ENCODE results near the gene WFIKKN1. TPM values are rescaled to one million over a fixed set of nuclear protein-coding genes. Genes with fewer than 3 reads are reported as not detected.

Gene WFIKKN1
- total RNA-seq, 3 donors from 2014 or later: 1.1 to 2.2 (median 1.6) TPM

DNA sequence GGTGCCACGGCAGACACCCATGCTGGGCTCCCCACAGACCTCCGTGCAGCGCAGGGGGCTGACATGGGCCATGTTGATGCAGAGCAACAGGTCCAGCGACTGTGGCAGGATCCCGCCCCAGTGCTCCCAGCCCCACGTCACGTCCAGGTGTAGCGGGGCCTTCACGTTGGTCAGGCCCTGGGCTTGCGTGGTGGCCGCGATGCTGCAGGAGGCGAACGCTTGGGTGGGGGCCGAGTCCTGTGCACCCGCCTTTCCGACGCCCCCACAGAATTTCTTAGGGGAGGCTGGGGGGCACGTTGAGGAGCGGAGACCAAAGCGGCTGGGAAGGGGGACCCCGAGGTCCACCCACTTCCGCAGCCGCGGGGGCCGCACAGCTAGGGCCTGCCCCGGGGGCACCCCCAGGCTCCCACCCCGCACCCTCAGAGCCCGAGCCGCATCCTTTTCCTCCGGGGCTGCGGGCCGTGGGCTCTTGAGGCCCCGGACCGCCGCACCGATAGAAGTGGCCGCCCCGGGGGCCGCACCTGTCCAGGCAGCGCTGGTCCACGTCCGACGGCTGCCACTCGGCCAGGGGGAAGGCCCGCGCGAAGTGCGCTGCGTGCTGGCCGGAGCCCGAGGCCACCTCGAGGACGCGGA is 4.9 kb downstream of the WFIKKN1 start:
- TF ChIP-seq, protein P1, sequence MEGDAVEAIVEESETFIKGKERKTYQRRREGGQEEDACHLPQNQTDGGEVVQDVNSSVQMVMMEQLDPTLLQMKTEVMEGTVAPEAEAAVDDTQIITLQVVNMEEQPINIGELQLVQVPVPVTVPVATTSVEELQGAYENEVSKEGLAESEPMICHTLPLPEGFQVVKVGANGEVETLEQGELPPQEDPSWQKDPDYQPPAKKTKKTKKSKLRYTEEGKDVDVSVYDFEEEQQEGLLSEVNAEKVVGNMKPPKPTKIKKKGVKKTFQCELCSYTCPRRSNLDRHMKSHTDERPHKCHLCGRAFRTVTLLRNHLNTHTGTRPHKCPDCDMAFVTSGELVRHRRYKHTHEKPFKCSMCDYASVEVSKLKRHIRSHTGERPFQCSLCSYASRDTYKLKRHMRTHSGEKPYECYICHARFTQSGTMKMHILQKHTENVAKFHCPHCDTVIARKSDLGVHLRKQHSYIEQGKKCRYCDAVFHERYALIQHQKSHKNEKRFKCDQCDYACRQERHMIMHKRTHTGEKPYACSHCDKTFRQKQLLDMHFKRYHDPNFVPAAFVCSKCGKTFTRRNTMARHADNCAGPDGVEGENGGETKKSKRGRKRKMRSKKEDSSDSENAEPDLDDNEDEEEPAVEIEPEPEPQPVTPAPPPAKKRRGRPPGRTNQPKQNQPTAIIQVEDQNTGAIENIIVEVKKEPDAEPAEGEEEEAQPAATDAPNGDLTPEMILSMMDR (IDR thresholded peaks at IDR 0.05): no peak
- Histone ChIP-seq H3K9me3 (no peaks in the 10 kb centered on the region), H3K36me3 (ENCODE audit: low read depth) (no peaks in the 10 kb centered on the region), H3K4me1 (ENCODE audit: low read depth) (peaks cover 19% of the 10 kb centered on the region), H3K4me3 (peak overlapping the region; percentile 45)
- no peak for ATAC-seq
- intact Hi-C loops (cut with DNase I, micrococcal nuclease): no loop called here
- peak; percentile 39 to 80 (median 63) for DNase-seq

DNA sequence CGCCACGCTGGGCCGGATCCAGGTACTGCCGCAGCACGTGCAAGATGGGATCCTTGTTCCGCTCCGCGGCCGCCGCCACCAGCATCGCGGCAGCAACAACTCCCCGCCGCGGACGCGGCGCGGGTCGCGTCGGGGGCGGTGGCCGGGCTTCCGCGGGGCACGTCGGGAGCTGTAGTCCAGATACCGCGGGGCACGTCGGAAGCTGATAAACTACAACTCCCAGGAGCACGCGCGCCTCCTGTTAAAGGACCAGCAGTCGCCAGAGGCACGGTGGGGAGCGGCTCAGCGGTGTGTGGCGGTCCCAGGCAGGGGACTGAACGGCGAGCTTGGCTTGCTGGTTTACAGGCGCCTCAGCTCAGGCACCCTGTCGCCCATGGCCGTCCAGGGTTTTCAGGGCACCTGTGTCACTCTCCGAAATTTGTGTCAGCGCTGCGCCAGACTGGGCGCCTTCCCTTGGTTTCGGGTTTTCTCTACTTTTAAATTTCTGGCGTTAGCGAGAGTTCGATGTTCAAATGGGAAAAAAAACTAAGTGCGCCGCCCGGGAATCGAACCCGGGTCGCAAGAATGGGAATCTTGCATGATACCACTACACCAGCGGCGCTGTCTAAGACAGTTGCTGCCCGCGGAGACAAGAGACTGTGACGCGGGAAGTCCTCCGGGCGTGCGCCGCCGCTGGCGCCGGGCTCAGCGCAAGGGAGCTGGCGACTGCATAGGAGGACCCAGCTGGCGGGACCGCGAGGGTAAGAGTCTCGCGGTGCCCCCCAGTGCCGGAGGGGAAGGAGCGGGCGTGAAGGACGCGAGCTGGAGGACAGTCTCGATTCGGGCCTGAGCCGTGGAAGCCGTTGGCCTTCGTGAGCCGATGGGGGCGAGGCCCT is 5.7 kb downstream of the WFIKKN1 start, which contains the start of gene METTL26:
Gene METTL26 (minus strand): TSS at position 100 of the 875 bp plus-strand sequence. CDS start 15 bp downstream, at position 85.
- DNase-seq (peak; percentile 96 to 98 (median 97)), ATAC-seq (peak; percentile 90)
- Histone ChIP-seq H3K9me3 (no peaks in the 10 kb centered on the region), H3K4me3 (peak within 1 kb of the TSS; percentile 45), H3K36me3 (ENCODE audit: low read depth) (no peaks in the 10 kb centered on the region), H3K4me1 (ENCODE audit: low read depth) (peaks cover 12% of the 10 kb centered on the region)
- TF ChIP-seq, protein P1 (IDR thresholded peaks at IDR 0.05): no peak
- intact Hi-C loops (cut with DNase I, micrococcal nuclease): no loop called here

DNA sequence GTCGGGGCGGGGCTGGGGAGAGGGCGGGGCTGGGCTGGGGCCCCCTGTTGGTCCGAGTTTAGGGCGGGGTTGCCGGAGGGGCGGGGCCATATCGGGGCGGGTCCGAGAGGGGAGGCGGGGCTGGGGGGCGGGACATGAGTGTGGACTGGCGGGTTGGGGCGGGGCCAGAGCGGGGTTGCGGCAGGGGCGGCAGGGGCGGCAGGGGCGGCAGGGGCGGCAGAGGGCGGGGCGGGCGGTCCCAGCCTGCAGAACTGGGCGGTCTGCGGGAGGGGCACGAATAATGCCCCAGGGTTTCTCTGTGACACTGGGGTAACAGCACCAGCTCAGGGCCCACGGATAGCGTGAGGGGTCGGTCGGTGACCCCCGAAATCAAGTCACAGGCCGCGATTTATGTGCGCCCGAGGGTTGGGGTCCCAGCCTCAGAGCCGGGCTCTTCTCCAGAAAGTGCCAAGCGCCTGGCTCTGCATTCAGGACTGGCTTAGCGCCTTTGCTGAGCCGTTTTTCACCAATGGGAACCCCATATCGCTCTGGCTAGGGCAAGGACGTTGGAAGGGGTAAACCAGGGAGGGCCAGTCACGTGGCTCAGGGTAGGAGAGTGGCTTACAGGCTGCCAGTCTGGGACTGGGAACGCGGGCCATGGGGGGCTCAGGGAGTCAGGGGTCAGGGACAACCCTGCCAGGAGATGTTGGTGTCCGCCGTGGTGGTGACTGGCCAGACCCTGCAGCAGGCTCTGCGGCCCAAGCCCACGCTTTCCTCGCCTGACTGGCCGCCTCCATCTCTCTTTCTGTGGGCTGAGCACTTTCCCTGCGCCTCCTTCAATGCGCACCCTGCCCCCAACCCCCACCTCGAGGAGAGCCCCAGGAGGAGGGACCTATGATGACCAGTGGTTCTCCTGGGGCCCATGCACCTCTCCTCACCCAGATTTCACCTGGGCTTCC is 6.6 kb downstream of the WFIKKN1 start:
- Histone ChIP-seq H3K4me3 (no peak overlapping the region), H3K4me1 (ENCODE audit: low read depth) (peaks cover 12% of the 10 kb centered on the region), H3K9me3 (no peaks in the 10 kb centered on the region), H3K36me3 (ENCODE audit: low read depth) (peaks cover 3% of the 10 kb centered on the region)
- ATAC-seq (peak; percentile 80), DNase-seq (peak; percentile 76 to 93 (median 90))
- intact Hi-C loops (cut with DNase I, micrococcal nuclease): no loop called here
- TF ChIP-seq, protein P1 (IDR thresholded peaks at IDR 0.05): no peak

DNA sequence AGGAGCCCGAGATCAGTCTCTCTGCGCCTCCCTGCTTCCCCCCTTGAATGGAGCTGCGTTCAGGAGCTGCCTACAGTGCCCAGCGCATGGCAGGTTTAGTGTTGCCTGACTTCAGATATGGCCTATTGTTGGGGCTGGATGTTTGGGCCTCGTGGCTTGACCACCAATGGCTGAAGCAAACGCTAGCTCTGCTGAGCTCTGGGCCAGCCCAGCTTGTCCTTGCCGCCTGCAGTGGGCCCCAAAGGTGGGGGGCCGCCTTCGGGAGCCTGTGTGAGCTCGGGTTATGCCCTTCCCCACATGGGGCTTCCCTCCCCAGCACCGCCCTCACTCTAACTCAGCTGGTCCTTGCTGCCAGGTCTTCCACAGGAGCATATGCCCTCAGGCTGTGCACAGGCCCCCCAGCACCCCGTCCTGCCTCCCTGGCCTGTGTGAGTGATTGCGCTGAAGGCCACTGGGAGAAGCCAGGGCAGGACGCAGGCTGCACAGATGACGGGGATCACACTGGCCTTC is 7.3 kb downstream of the WFIKKN1 start:
- DNase-seq (peak in 1 of 3 donors; percentile 70), ATAC-seq (no peak)
- H3K9me3 ChIP-seq: no peaks in the 10 kb centered on the region
- intact Hi-C loops (cut with DNase I, micrococcal nuclease): no loop called here
- peaks cover 16% of the 10 kb centered on the region for H3K4me1 ChIP-seq (ENCODE audit: low read depth)
- TF ChIP-seq, protein P1 (IDR thresholded peaks at IDR 0.05): no peak
- H3K36me3 ChIP-seq (ENCODE audit: low read depth): peaks cover 3% of the 10 kb centered on the region
- no peak overlapping the region for H3K4me3 ChIP-seq

DNA sequence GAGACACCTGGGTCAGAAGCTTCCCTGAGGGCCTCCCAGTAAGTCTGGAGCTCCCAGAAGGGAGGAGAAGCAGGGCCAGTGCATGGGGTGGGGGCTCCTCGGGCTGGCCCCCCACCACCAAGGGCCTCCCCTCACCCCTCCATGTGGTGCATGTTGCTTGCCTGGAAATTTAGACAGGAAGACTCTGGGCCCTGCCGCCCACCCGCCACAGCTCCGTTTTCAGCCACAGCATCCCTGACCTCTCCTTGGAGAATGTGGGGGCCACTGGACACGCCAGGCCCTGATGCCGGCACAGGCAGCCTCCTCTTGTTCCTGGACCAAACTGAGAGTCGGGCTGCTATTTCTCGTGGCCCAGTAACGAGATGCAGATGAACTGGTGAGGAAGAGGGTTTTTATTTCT is 8.1 kb downstream of the WFIKKN1 start:
- TF ChIP-seq, protein P1 (IDR thresholded peaks at IDR 0.05): no peak
- intact Hi-C loops (cut with DNase I, micrococcal nuclease): no loop called here
- H3K36me3 ChIP-seq (ENCODE audit: low read depth): peaks cover 3% of the 10 kb centered on the region
- no peaks in the 10 kb centered on the region for H3K9me3 ChIP-seq
- H3K4me3 ChIP-seq: no peak overlapping the region
- ATAC-seq (no peak), DNase-seq (no peak)
- peaks cover 21% of the 10 kb centered on the region for H3K4me1 ChIP-seq (ENCODE audit: low read depth)
